Upper lobe of left lung (tissue), 4 donors: ENCODE results near the gene ERN2.

Experiments used
- CTCF ChIP-seq, 6 experiments: fragments of 450-650 bp in 4 of 6; fragments of 200-600 bp in 2 of 6; sonication (generic) in 2 of 6; IDR thresholded peaks; one replicate each; pipeline ENCODE4 v1.5.1; 2016 to 2019; ENCODE audit warnings: antibody characterized with exemption in 6 of 6
- EP300 ChIP-seq, 4 donors: sonication (generic); formaldehyde crosslinking; IDR thresholded peaks; one replicate each; pipeline ENCODE4 v1.5.1; 2017; ENCODE audit warnings: antibody characterized with exemption in 4 of 4, control low read depth in 2 of 4
- POLR2A ChIP-seq, 4 donors: fragments of 450-650 bp; IDR thresholded peaks; one replicate each; pipeline ENCODE4 v1.5.1; 2016 to 2017; ENCODE audit warnings: antibody characterized with exemption in 4 of 4, mild to moderate bottlenecking in 2 of 4

GRCh38 chr16:23694265-23694643 lies 18.8 kb downstream of the ERN2 start:
- no peak for TF ChIP-seq CTCF (IDR thresholded peaks at IDR 0.05)
- no peak for TF ChIP-seq EP300 (IDR thresholded peaks at IDR 0.05)
- no peak for TF ChIP-seq POLR2A (IDR thresholded peaks at IDR 0.05)
